NCI-H2196 treated with DMSO at 0.1 percent for 48 hours (cell line): ENCODE results near the gene LLGL2.

Experiments used
- DNase-seq: peaks from one replicate; lab custom pipeline; 2025; ENCODE audit not compliant: unreplicated experiment; lab: John Stamatoyannopoulos, UW

Gene LLGL2

GRCh38 chr17:75549246-75550138 is 24.0 kb downstream of the LLGL2 start:
- DNase-seq, result peak; percentile 84

DNA sequence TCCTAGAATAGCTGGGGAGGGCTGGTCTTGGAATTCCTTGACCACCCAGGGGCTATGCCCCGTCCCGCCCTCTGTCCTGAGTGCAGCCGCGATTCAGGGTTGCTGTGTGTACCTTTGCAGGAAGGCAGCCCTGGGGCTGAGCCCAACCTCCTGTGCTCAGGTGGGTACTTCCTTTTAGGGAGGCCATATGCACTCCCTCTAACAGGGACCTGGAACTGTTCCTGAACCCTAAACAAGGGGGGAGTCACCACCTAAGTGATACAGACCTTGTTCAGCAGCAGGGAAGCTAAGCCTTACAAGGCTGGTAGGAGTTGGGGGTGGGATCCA is 24.6 kb downstream of the LLGL2 start:
- no peak for DNase-seq

- DNase-seq, result no peak
Measured at GRCh38 chr17:75551266-75551665, 25.8 kb downstream of the LLGL2 start.

GRCh38 chr17:75552425-75553294 is 27.2 kb downstream of the LLGL2 start:
- DNase-seq, result no peak

DNA sequence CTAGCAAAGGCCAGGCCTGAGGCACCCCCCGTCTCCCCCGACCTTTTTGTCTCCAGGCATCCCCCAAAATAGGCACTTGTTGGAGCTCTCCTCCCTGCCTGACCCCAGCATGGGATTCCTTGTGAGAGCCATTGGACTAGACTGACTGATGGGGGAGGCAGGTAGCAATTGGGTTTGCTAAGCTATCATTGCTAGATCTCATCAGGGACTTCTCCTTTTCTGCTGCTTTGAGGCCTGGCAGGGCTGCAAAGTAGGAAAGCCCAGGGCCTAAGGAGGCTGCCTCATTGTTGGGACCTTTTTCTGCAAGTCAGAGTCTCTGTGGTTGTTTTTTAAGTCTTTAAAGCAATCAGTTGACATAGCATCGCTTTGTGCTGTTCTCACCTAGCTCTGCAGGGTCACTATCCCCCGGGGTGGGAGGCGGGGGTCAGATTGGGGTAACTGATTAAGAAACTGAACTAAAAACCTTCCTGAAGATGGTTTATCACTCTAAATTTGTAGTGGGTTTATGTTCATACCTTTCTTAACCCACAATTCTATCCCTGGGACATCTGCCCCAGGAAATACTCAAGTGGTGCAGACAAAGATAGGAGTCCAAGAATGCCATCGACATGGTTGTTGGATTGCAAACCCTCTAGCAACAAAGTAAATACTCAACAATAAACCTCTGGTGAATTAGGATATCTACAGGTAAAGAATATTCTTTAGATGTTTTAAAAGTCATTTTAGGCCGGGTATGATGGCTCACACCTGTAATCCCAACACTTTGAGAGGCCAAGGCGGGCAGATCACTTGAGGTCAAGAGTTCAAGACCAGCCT is 28.0 kb downstream of the LLGL2 start:
- no peak for DNase-seq

GRCh38 chr17:75555679-75556153 is 30.2 kb downstream of the LLGL2 start:
- no peak for DNase-seq

DNA sequence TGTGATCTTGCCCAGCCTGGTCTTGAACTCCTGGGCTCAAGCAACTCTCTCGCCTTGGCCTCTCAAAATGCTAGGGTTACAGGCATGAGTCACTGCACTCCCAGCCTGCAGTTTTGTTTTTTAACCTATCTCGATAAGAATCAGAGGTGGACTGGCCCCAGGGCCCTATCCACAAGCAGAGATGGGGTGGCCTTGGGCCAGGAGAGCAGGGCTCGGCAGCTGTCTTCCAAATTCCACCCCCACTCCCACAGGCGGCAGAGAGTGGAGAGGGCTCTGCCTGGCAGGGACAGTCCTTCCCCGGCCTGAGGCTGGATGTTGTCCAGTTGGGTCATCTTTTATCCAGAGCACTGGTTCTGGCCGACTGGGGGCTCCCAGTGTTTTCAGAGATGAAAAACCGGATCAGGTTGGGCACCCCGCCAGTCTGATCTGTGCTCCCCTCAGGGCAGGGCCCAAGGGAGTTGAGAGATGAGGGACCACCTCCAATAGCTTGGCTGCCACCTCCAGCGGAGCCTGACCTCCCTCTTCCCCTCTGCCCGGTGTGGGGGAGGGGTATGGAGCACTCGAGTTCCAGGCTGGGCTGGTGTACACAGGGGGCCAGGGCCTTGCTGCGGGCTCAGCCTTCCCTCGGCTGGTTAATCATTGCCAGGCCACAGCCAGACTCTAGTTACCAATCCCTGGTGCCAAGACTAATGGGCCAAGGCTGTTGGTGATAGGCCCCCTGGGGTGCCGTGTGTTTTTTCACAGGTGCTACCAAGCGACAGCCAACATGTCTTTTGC is 31.8 kb downstream of the LLGL2 start:
- peak; percentile 86 for DNase-seq

DNA sequence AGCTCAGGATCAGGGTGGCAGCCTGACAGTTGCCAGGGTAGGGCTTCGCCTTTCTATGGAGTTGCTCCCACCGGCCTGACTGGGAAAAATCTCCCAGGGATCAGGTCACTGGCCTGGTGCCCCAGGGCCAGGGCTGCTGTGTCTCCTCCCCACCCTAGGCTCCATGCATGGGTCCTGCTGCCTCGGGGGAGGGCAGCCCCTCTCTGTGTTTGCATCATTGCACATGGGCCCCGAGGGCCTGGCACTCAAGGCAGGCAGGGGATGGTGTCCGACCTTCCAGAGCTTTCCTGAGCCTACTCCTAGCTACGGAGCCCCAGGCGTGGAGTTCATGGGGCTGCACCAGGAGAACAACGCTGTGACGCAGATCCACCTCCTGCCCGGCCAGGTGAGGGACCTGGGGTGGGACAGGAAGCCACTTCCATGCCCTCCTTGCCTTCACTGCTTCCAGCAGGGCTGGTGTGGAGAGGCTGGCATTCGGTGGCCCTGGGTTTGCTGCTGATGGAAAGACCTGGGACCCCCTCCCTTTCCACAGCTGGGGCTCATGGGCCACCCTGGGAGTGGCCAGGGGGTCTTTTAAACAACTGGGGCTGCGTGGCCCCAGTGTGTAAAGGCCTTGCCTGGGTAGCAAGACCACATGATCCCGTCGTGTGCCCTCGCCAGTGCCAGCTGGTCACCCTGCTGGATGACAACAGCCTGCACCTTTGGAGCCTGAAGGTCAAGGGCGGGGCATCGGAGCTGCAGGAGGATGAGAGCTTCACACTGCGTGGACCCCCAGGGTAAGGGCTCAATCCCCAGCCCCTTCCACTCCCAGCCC is 32.6 kb downstream of the LLGL2 start:
- no peak for DNase-seq

DNA sequence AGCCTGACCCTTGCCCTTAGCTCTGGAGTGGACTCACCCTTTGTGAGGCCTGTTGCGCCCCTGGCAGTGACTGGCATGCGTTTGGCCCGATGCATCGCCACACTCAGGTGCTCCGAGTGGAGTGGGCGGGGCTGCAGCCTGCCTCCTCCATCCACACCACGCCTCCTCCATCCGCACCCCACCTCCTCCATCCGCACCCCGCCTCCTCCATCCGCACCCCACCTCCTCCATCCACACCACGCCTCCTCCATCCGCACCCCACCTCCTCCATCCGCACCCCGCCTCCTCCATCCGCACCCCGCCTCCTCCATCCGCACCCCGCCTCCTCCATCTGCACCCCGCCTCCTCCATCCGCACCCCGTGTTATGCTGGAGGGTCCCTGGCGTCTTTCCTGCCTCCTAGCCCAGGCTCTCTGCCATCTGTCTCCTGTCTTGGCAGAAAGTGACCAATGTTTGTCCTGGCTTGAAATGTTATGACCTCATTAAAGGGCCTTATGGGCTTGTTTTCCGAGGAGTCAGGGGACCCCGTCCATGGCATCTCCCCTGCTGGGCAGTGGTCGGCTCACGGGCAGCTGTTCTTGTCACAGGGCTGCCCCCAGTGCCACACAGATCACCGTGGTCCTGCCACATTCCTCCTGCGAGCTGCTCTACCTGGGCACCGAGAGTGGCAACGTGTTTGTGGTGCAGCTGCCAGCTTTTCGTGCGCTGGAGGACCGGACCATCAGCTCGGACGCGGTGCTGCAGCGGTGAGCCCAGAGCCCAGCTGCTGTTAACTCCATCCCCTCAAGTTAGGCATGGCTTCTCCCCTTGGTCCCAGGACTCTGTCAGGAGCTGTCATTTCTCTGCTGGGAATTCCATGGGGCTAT is 33.4 kb downstream of the LLGL2 start:
- DNase-seq, result no peak

DNA sequence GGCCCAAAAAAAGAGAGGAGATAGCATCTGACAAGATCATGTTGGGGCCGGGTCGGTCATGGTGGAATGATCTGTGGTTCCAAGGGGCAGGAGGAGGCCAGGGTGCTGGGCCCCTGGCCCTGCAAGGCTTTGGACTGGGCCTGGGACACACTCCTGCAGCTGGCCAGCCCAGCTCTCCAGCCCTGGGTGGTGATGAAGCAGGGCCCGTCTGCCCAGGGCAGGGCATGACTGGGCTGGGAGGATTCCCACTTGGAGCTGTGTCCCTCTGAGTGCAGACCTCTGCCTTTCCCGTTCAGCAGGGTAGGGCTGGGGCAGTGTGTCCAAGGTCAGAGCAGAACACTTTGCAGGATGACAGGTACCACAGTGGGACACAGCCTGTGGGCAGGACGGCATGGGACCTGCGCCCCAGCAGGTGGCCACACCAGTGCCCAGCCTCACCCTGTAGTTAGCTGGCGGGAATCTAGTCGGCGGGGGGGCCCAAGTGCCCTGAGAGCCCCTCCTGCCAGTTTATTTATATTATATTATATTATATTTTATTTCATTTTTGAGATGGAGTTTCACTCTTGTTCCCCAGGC is 34.5 kb downstream of the LLGL2 start:
- DNase-seq, result no peak

- DNase-seq, result no peak
Measured at GRCh38 chr17:75561927-75562603, 36.6 kb downstream of the LLGL2 start.

GRCh38 chr17:75563063-75563758 is 37.7 kb downstream of the LLGL2 start:
- no peak for DNase-seq

DNA sequence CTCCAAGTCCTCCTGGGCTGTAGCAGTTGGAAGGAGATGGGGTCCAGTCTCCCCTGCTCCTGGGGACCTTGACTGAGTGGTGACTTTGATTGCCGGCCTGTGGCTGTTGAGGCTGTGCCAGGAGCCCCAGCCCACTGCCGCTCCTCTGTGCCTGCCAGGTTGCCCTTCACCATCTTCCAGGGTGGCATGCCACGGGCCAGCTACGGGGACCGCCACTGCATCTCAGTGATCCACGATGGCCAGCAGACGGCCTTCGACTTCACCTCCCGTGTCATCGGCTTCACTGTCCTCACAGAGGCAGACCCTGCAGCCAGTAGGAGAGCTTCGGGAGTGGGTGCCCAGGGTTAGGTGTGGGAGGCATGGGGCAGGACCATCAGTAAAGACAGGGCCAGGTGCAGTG is 38.7 kb downstream of the LLGL2 start:
- no peak for DNase-seq

GRCh38 chr17:75565066-75565465 is 39.6 kb downstream of the LLGL2 start:
- DNase-seq, result no peak

GRCh38 chr17:75565618-75566017 is 40.1 kb downstream of the LLGL2 start:
- DNase-seq, result no peak

DNA sequence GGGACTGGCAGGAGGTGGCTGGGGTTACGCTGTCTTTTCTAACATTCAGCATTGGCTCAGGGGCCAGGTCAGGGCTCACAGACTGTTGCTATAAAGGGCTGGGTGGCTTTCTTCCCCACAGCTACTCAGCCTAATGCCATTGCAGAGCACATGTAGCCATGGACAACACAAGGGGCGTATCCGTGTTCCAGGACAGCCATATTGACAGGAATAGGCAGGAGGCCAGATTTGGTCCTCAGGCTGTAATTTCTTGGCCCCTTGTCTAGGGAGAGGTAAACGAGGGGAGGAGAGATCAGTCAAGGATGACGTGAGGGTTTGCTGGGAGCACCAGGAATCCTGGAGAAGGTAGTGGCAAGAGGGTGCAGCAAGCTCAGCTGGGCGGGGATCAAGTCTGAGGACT is 40.9 kb downstream of the LLGL2 start:
- DNase-seq, result no peak

DNA sequence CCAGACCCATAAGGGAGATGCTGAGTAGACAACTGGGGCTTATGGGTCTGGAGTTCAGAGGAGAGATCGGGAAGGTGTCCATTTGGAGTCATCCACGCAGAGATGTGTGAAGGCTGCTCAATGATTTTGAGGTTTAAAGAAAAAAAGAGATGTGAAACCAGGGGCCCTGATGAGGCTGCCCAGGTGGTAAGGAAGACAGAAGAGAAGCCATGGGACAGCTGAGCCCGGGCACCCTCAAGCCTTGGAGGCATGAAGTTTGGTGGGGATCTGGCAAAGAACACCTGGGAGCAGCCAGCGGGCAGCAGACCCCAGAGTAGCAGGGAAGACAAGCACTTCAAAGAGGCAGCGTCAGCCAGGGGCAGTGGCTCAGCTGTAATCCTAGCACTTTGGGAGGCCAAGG is 41.3 kb downstream of the LLGL2 start:
- no peak for DNase-seq
